Mucosa of stomach (tissue), 1 donor: Measurements from ENCODE around the gene MDK.

Source experiments
- H3K27me3 ChIP-seq: one replicate; pipeline ENCODE4 v1.7.0; 2013; ENCODE audit warnings: mild to moderate bottlenecking, low read length; ENCODE audit not compliant: control insufficient read depth, insufficient read depth
- H3K36me3 ChIP-seq: one replicate; pipeline ENCODE4 v1.7.0; 2013; ENCODE audit warnings: low read length; ENCODE audit not compliant: control insufficient read depth, insufficient read depth
- H3K4me1 ChIP-seq: one replicate; pipeline ENCODE4 v1.7.0; 2013; ENCODE audit warnings: mild to moderate bottlenecking, low read length; ENCODE audit not compliant: control insufficient read depth, insufficient read depth
- H3K4me3 ChIP-seq: one replicate; pipeline ENCODE4 v1.7.0; 2013; ENCODE audit warnings: low read length
- H3K9ac ChIP-seq: one replicate; pipeline ENCODE4 v1.7.0; 2013; ENCODE audit warnings: mild to moderate bottlenecking, low read length, moderate library complexity
- H3K9me3 ChIP-seq: one replicate; pipeline ENCODE4 v1.7.0; 2013; ENCODE audit warnings: mild to moderate bottlenecking, low read length, moderate library complexity; ENCODE audit not compliant: control insufficient read depth
- donor health status: Pancreatic carcinoma.

The MDK gene

DNA sequence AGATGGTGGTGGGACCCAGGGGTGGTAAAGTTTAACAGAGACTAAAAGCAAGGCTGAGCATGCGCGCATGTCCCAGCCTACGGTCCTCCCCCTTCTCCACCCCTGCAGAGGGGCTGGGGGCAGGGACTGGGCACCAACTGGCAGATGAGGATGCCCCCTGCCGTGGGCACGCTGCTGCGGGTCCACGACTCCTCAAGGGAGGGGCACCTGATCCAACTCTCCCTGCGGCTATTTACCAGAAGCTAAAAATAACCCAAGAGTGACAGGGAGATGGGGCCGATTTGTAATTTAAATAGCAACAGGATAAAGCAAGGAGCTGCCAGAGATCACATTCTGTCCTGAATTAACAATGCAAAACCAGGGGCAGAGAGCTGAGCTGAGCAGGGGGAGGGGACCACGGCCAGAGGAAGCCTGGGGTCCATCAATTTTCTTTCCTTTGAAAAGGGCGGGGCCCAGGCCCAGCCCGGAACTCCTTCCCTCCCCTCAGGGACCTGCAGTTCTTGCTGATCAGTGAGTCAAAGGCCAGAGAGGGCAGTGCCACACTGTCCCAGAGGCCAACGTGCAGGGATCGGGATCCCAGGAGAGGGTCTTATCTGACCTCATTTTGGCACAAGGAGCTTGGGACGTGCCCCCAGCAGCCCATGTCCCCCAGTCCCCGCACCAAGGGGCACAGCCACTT is 42.3 kb upstream of the MDK start:
- Histone ChIP-seq H3K4me3 (peak overlapping the region; percentile 14), H3K4me1 (peaks cover 14% of the 10 kb centered on the region), H3K36me3 (no peaks in the 10 kb centered on the region), H3K9me3 (no peaks in the 10 kb centered on the region), H3K27me3 (peaks cover 11% of the 10 kb centered on the region), H3K9ac (no peak overlapping the region)

GRCh38 chr11:46339816-46340215 is 41.7 kb upstream of the MDK start:
- no peaks in the 10 kb centered on the region for H3K36me3 ChIP-seq
- no peaks in the 10 kb centered on the region for H3K9me3 ChIP-seq
- no peak overlapping the region for H3K4me3 ChIP-seq
- peaks cover 14% of the 10 kb centered on the region for H3K4me1 ChIP-seq
- no peak overlapping the region for H3K9ac ChIP-seq
- peaks cover 5% of the 10 kb centered on the region for H3K27me3 ChIP-seq

DNA sequence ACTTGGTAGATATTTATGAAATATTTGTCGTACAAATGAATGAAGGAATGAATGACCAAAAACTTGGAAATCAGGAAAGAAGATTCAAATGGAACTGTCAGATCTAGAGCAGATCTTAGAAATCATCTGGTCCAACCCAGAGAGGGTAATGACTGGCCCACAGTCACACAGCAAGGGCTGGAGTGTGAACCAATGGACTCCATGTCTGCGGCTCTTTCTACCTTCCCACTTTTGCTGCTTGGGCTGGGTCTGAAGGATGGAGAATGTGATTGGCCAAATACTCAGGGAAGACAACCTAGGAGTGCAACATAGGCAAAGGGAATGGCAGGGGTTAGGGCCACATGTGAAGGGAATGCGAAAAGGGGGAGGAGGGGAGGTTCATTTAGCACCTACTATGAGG is 40.0 kb upstream of the MDK start:
- Histone ChIP-seq H3K9me3 (no peaks in the 10 kb centered on the region), H3K9ac (no peak overlapping the region), H3K4me1 (peaks cover 14% of the 10 kb centered on the region), H3K4me3 (no peak overlapping the region), H3K27me3 (peaks cover 5% of the 10 kb centered on the region), H3K36me3 (no peaks in the 10 kb centered on the region)

- Histone ChIP-seq H3K4me1 (peaks cover 19% of the 10 kb centered on the region), H3K4me3 (no peak overlapping the region), H3K9ac (no peak overlapping the region), H3K27me3 (peaks cover 5% of the 10 kb centered on the region), H3K9me3 (no peaks in the 10 kb centered on the region), H3K36me3 (no peaks in the 10 kb centered on the region)
These were observed 39.2 kb upstream of the MDK start for GRCh38 chr11:46342239-46342638.

DNA sequence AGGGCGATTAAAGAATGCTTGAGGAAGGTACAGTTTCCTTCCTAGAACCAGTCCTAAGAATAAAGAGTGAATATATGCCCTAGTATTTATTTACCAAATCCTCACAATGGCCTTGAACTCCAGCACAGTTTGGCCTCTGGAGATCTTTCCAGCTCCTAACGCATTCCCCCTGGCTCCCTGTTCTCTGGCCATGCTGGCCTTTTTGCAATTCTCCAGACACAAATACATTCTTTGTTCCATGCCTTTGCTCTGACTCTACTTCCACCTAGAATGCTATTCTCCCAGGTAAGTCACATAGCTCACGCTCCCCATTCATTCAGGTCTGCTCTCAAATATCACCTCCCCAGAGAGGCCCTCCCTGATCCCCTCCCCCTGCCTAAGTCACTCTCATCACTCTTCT is 37.9 kb upstream of the MDK start:
- no peak overlapping the region for H3K9ac ChIP-seq
- peaks cover 26% of the 10 kb centered on the region for H3K4me1 ChIP-seq

DNA sequence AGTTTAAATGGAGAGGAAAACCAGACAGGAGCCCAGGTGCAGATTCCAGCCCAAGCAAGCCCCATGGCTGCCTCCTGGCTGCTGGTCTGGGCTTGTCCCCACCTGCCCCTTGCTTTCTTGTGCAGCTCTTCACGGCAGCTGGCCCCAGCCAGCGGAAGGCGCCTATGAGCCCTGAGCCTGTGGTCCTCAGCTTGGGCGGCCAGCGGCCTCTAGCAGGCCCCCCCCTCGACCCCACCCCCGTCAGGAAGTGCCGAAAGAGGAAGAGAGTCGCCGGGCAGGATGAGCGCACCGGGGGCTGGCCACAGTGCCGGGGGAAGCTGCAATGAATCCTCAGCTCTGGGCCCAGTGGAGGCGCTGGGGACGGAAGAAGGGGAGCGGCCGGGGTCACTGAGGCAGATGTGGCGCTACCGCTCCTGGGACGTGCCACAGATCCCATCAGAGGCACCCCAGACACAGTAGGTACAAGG is 36.3 kb upstream of the MDK start:
- Histone ChIP-seq H3K4me3 (no peak overlapping the region), H3K9ac (no peak overlapping the region), H3K4me1 (peaks cover 22% of the 10 kb centered on the region)

More for the DNA sequence above, 37.9 kb upstream of the MDK start:
- Histone ChIP-seq H3K27me3 (peaks cover 5% of the 10 kb centered on the region), H3K4me3 (no peak overlapping the region), H3K36me3 (no peaks in the 10 kb centered on the region), H3K9me3 (no peaks in the 10 kb centered on the region)

DNA sequence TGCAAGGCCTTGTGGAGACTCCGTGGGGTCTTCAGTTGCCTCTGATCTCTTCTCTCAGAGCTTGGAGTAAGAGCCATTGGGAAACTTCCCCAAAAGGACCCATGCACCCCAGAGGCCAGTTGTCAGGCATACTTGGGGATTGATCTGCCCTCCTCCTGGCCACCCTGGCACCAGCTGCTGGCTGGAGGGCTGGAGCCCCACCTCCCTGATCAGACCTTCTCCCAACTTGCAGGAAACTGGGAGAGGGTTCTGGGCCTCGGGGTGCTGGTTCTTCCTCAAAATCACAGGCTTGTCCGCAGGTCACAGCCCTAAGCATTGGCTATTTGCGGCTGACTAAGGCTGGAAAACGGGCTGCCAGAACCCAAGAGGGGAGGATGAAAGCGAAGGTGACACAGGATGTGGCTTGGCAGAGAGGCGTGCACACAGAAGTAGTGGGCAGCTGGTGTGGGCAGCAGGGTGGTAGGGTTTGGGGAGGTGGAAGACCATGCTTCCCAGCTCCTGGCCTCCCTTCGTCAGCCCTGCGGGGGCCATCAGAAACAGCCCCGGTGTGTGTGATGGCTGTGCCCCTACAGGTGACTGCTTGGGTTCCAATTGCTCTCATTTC is 35.5 kb upstream of the MDK start:
- no peaks in the 10 kb centered on the region for H3K27me3 ChIP-seq
- H3K9ac ChIP-seq = no peak overlapping the region
- no peaks in the 10 kb centered on the region for H3K36me3 ChIP-seq
- no peaks in the 10 kb centered on the region for H3K9me3 ChIP-seq
- H3K4me3 ChIP-seq = no peak overlapping the region
- H3K4me1 ChIP-seq = peaks cover 26% of the 10 kb centered on the region

More for the DNA sequence above, 36.3 kb upstream of the MDK start:
- Histone ChIP-seq H3K27me3 (no peaks in the 10 kb centered on the region), H3K9me3 (no peaks in the 10 kb centered on the region), H3K36me3 (no peaks in the 10 kb centered on the region)

- Histone ChIP-seq H3K36me3 (no peaks in the 10 kb centered on the region), H3K9me3 (no peaks in the 10 kb centered on the region), H3K4me3 (peak within 1 kb of the TSS; percentile 69), H3K27me3 (no peaks in the 10 kb centered on the region), H3K4me1 (peaks cover 37% of the 10 kb centered on the region), H3K9ac (peak within 1 kb of the TSS; percentile 75)
These were observed 34.4 kb upstream of the MDK start, which contains the start of gene DGKZ for GRCh38 chr11:46346886-46347636. TSS of gene DGKZ (plus strand) at chr11:46347463. CDS start at chr11:46347660, 197 bp downstream.

GRCh38 chr11:46347637-46348311 is 33.7 kb upstream of the MDK start:
- H3K4me1 ChIP-seq = peaks cover 44% of the 10 kb centered on the region
- H3K4me3 ChIP-seq = peak overlapping the region; percentile 69
- H3K9ac ChIP-seq = peak overlapping the region; percentile 75
- no peaks in the 10 kb centered on the region for H3K36me3 ChIP-seq
- H3K27me3 ChIP-seq = no peaks in the 10 kb centered on the region
- no peaks in the 10 kb centered on the region for H3K9me3 ChIP-seq

- Histone ChIP-seq H3K4me1 (peaks cover 46% of the 10 kb centered on the region), H3K9me3 (no peaks in the 10 kb centered on the region), H3K27me3 (no peaks in the 10 kb centered on the region), H3K36me3 (no peaks in the 10 kb centered on the region), H3K4me3 (peak overlapping the region; percentile 69), H3K9ac (peak overlapping the region; percentile 75)
These were observed 32.7 kb upstream of the MDK start for GRCh38 chr11:46348566-46349401.

- Histone ChIP-seq H3K27me3 (no peaks in the 10 kb centered on the region), H3K9me3 (no peaks in the 10 kb centered on the region), H3K36me3 (no peaks in the 10 kb centered on the region), H3K4me1 (peaks cover 46% of the 10 kb centered on the region), H3K4me3 (no peak overlapping the region), H3K9ac (peak overlapping the region; percentile 5)
These were observed 30.8 kb upstream of the MDK start for GRCh38 chr11:46350695-46351094.
